GM12873 (cell line): Measurements from ENCODE around the gene DDX39B.

Experiments used
- CTCF ChIP-seq: IDR thresholded peaks from 2 replicates; pipeline ENCODE4 v1.5.1; 2012; ENCODE audit warnings: low read depth, mild to moderate bottlenecking, moderate library complexity, low read length, control low read depth; ENCODE audit not compliant: insufficient read depth; ENCODE audit errors: missing control alignments

The DDX39B gene

GRCh38 chr6:31532644-31533454 is 9.0 kb downstream of the DDX39B start:
- TF ChIP-seq CTCF = no peak

GRCh38 chr6:31531771-31532643 is 9.8 kb downstream of the DDX39B start:
- TF ChIP-seq CTCF = no peak

- no peak for TF ChIP-seq CTCF
These were observed 10.6 kb downstream of the DDX39B start for GRCh38 chr6:31531162-31531561.

GRCh38 chr6:31530659-31531058 is 11.1 kb downstream of the DDX39B start:
- no peak for TF ChIP-seq CTCF

GRCh38 chr6:31529329-31530150 is 12.3 kb downstream of the DDX39B start:
- TF ChIP-seq CTCF = no peak

GRCh38 chr6:31528821-31529328 is 12.9 kb downstream of the DDX39B start, which contains the start of gene MCCD1:
MCCD1 (plus strand) TSS chr6:31528962; CDS start chr6:31529015, 53 bp downstream.
- TF ChIP-seq CTCF = no peak
